ENCODE data around the gene CREB5. TPM values are rescaled to one million over a fixed set of nuclear protein-coding genes. Genes with fewer than 3 reads are reported as not detected.

Gene CREB5
- total RNA-seq, 6 donors from 2014 or later = 8.3 to 34.6 (median 15.3) TPM

- no peaks in the 10 kb centered on the region for H3K27me3 ChIP-seq
- 23 to 33% methylated on average over 6 of the region's 6 CpGs for WGBS, 2 donors
- peak in 1 of 2 donors; percentile 78 for ATAC-seq (ENCODE audit: low FRiP score in 2 of 2)
- no peak overlapping the region for H3K27ac ChIP-seq
- no peaks in the 10 kb centered on the region for H3K36me3 ChIP-seq
- no peak overlapping the region for H3K4me3 ChIP-seq
- no peaks in the 10 kb centered on the region for H3K9me3 ChIP-seq
- TF ChIP-seq, protein P1, sequence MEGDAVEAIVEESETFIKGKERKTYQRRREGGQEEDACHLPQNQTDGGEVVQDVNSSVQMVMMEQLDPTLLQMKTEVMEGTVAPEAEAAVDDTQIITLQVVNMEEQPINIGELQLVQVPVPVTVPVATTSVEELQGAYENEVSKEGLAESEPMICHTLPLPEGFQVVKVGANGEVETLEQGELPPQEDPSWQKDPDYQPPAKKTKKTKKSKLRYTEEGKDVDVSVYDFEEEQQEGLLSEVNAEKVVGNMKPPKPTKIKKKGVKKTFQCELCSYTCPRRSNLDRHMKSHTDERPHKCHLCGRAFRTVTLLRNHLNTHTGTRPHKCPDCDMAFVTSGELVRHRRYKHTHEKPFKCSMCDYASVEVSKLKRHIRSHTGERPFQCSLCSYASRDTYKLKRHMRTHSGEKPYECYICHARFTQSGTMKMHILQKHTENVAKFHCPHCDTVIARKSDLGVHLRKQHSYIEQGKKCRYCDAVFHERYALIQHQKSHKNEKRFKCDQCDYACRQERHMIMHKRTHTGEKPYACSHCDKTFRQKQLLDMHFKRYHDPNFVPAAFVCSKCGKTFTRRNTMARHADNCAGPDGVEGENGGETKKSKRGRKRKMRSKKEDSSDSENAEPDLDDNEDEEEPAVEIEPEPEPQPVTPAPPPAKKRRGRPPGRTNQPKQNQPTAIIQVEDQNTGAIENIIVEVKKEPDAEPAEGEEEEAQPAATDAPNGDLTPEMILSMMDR (IDR thresholded peaks at IDR 0.05) = no peak
- no peak for TF ChIP-seq EP300 (IDR thresholded peaks at IDR 0.05)
- TF ChIP-seq POLR2AphosphoS5 (IDR thresholded peaks at IDR 0.05) = no peak
- no peak for TF ChIP-seq POLR2A (IDR thresholded peaks at IDR 0.05)
- peak in 1 of 2 donors; percentile 22 for DNase-seq
- peaks cover 0 to 4% (median 2%) of the 10 kb centered on the region in 4 donors for H3K4me1 ChIP-seq
Measured at GRCh38 chr7:28533731-28534531, 121.6 kb downstream of the CREB5 start.

DNA sequence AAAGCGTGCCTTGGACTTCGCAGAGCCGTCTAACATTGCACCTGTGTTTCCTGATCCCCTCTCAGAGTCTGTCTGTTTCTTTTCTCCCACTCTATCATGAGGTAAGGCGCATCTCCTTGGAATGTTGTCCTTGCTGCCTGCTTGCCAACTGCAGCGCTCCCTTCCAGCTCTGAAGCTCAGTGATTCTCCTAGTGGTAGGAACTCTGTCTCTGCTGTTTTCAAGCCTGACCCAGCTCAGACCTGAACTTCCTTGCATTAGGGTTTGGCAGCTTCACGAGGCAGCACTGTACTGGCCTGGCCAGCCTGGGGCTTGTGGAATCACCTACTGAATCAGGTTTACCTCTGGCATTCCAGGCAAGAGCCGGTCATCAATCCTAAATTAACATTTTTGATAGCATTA, 123.9 kb downstream of the CREB5 start:
- ATAC-seq (ENCODE audit: low FRiP score in 2 of 2) = peak in 1 of 2 donors; percentile 71
- Histone ChIP-seq H3K36me3 (no peaks in the 10 kb centered on the region), H3K27ac (no peak overlapping the region), H3K9me3 (no peaks in the 10 kb centered on the region), H3K4me3 (no peak overlapping the region), H3K27me3 (no peaks in the 10 kb centered on the region), H3K4me1 (peaks cover 0 to 4% (median 2%) of the 10 kb centered on the region in 4 donors)
- WGBS, 2 donors = 83 to 86% methylated on average over 7 of the region's 7 CpGs
- TF ChIP-seq POLR2AphosphoS5 (IDR thresholded peaks at IDR 0.05) = no peak
- TF ChIP-seq EP300 (IDR thresholded peaks at IDR 0.05) = no peak
- DNase-seq = no peak

- H3K27ac ChIP-seq = no peak overlapping the region
Measured at GRCh38 chr7:28539289-28539981, 127.1 kb downstream of the CREB5 start.

GRCh38 chr7:28542410-28542809, 130.1 kb downstream of the CREB5 start:
- ATAC-seq (ENCODE audit: low FRiP score in 2 of 2) = no peak
- WGBS, 2 donors = 45 to 57% methylated on average over 3 of the region's 3 CpGs

More at GRCh38 chr7:28539289-28539981, 127.1 kb downstream of the CREB5 start:
- Histone ChIP-seq H3K9me3 (no peaks in the 10 kb centered on the region), H3K27me3 (no peaks in the 10 kb centered on the region), H3K36me3 (no peaks in the 10 kb centered on the region), H3K4me1 (no peaks in the 10 kb centered on the region), H3K4me3 (no peak overlapping the region)
- DNase-seq = no peak
- TF ChIP-seq EP300 (IDR thresholded peaks at IDR 0.05) (no peak), POLR2AphosphoS5 (IDR thresholded peaks at IDR 0.05) (no peak), POLR2A (IDR thresholded peaks at IDR 0.05) (no peak)
- TF ChIP-seq, protein P1 (IDR thresholded peaks at IDR 0.05) = no peak
- ATAC-seq (ENCODE audit: low FRiP score in 2 of 2) = no peak
- 88 to 89% methylated on average over 3 of the region's 3 CpGs for WGBS, 2 donors

More at GRCh38 chr7:28542410-28542809, 130.1 kb downstream of the CREB5 start:
- Histone ChIP-seq H3K9me3 (peaks cover 0 to 6% (median 6%) of the 10 kb centered on the region in 4 donors), H3K27me3 (no peaks in the 10 kb centered on the region), H3K36me3 (no peaks in the 10 kb centered on the region), H3K4me3 (no peak overlapping the region), H3K27ac (no peak overlapping the region), H3K4me1 (no peaks in the 10 kb centered on the region)
- DNase-seq = no peak
- TF ChIP-seq EP300 (IDR thresholded peaks at IDR 0.05) (no peak), POLR2AphosphoS5 (IDR thresholded peaks at IDR 0.05) (no peak), POLR2A (IDR thresholded peaks at IDR 0.05) (no peak)
- TF ChIP-seq, protein P1 (IDR thresholded peaks at IDR 0.05) = no peak
